Tibial nerve (tissue), 4 donors: ENCODE measurements around the gene CYP4A11. TPM values are rescaled to one million over a fixed set of nuclear protein-coding genes. Genes with fewer than 3 reads are reported as not detected.
"Not testable (repeated sequence)": the region's sequence is repeated elsewhere in the genome, so short reads cannot be mapped to it uniquely, and the experiment has no call there.

Source experiments
- DNase-seq, 2 donors: peaks; one replicate each; pipeline ENCODE4 v3.0.0-alpha.2; 2019; ENCODE audit warnings: low spot score in 2 of 2
- H3K27ac ChIP-seq, 4 donors: fragments of 200-600 bp; sonication (generic) in 3 of 4; one replicate each; pipeline ENCODE4 v1.5.1; 2017 to 2019; ENCODE audit warnings: mild to moderate bottlenecking in 1 of 4
- H3K27me3 ChIP-seq, 2 donors: fragments of 200-600 bp; sonication (generic) in 1 of 2; one replicate each; pipeline versions ENCODE4 v1.5.1 to v1.6.0; 2017 to 2019
- H3K36me3 ChIP-seq, 3 donors: fragments of 200-600 bp; sonication (generic); one replicate each; pipeline ENCODE4 v1.5.1; 2018 to 2019
- H3K4me1 ChIP-seq, 4 donors: fragments of 200-600 bp; sonication (generic) in 3 of 4; one replicate each; pipeline ENCODE4 v1.5.1; 2017 to 2019
- H3K4me3 ChIP-seq, 4 donors: fragments of 200-600 bp; sonication (generic) in 3 of 4; one replicate each; pipeline ENCODE4 v1.5.1; 2017 to 2019; ENCODE audit warnings: mild to moderate bottlenecking in 1 of 4, moderate library complexity in 1 of 4
- H3K9me3 ChIP-seq, 4 donors: fragments of 200-600 bp; sonication (generic) in 3 of 4; one replicate each; pipeline ENCODE4 v1.5.1; 2017 to 2019
- CTCF ChIP-seq, 5 experiments: fragments of 200-600 bp in 3 of 5; fragments of 450-650 bp in 2 of 5; sonication (generic) in 3 of 5; IDR thresholded peaks; one replicate each; pipeline ENCODE4 v1.5.1; 2016 to 2019; ENCODE audit warnings: antibody characterized with exemption in 5 of 5, mild to moderate bottlenecking in 3 of 5, moderate library complexity in 2 of 5
- EP300 ChIP-seq, 2 donors: sonication (generic); formaldehyde crosslinking; IDR thresholded peaks; one replicate each; pipeline ENCODE4 v1.6.1; 2017; ENCODE audit warnings: antibody characterized with exemption in 2 of 2, mild to moderate bottlenecking in 1 of 2
- POLR2A ChIP-seq, 2 donors: fragments of 450-650 bp; IDR thresholded peaks; one replicate each; pipeline ENCODE4 v1.6.1; 2017; ENCODE audit warnings: antibody characterized with exemption in 2 of 2, mild to moderate bottlenecking in 2 of 2, moderate library complexity in 2 of 2
- WGBS, 2 donors: methylation state at CpG; one replicate each; pipeline ENCODE4 v1.1.5; 2018; 5-methylcytosine and 5-hydroxymethylcytosine counted together
- total RNA-seq, 4 donors: library from RNA; depleted of rRNA; stranded (reverse); fragments of >200 nt; gene quantifications; one replicate each; pipeline ENCODE4 v1.1.0, GENCODE V29; 2016

Gene CYP4A11
- total RNA-seq, 4 donors from 2014 or later, result 0.30 to 0.42 TPM; not detected in 2

DNA sequence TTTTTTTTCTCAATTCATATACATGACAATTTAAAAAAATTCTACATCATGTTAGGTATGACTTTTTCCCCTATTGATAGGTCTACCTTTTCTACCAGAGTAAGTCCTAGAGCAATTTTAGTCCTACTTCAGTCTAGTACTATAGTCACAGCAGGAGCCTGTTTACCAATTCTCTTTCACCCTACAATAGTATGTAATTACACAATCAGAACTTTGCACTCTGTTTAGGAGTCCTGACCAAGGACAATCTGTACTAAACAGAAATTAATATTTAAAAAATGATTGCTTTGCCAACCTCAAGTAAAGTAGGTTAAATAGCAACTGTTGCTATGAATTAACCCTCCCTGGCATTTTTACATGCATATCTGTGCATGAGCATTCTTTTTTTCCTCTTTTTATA lies 810 bp upstream of the CYP4A11 start:
- Histone ChIP-seq H3K4me1 (no peaks in the 10 kb centered on the region), H3K4me3 (no peak overlapping the region), H3K27me3 (no peaks in the 10 kb centered on the region), H3K36me3 (no peaks in the 10 kb centered on the region), H3K27ac (no peak overlapping the region), H3K9me3 (peaks cover 0 to 10% (median 0%) of the 10 kb centered on the region in 4 donors)
- TF ChIP-seq EP300 (IDR thresholded peaks at IDR 0.05) (no peak), POLR2A (IDR thresholded peaks at IDR 0.05) (no peak), CTCF (IDR thresholded peaks at IDR 0.05) (no peak)
- DNase-seq, result no peak

- Histone ChIP-seq H3K9me3 (peaks cover 0 to 10% (median 0%) of the 10 kb centered on the region in 4 donors), H3K27ac (no peak overlapping the region), H3K4me3 (no peak overlapping the region), H3K4me1 (no peaks in the 10 kb centered on the region), H3K36me3 (no peaks in the 10 kb centered on the region), H3K27me3 (no peaks in the 10 kb centered on the region)
- WGBS, 2 donors, result 77% methylated on average over 7 of the region's 7 CpGs
- TF ChIP-seq POLR2A (IDR thresholded peaks at IDR 0.05), result no peak
- TF ChIP-seq CTCF (IDR thresholded peaks at IDR 0.05), result no peak
- no peak for TF ChIP-seq EP300 (IDR thresholded peaks at IDR 0.05)
- no peak for DNase-seq
Observed at GRCh38 chr1:46940307-46940706, 969 bp downstream of the CYP4A11 start.

DNA sequence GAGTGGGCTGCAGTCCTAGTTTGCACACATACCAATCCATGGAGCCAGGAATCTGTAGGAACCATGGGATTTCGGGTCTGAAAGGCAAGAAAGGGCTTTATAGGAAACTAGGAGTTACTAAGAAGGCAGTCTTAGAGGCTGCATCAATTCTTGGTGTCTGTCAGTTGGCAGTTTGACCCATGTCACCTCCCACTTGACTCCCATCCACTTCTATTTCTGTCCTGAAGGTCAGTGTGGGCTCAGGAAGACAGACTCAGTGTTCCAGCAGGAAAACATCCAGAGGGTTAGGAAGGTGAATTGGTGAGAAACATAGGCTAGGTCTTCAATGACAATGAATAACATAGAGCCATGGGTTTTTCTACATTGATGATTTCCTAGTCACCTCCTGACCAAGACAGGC lies 4.0 kb downstream of the CYP4A11 start:
- H3K9me3 ChIP-seq, result no peaks in the 10 kb centered on the region
- 57 to 76% methylated on average over 1 of the region's 1 CpG for WGBS, 2 donors
- H3K36me3 ChIP-seq, result no peaks in the 10 kb centered on the region
- no peaks in the 10 kb centered on the region for H3K4me1 ChIP-seq
- H3K4me3 ChIP-seq, result no peak overlapping the region
- DNase-seq, result no peak
- TF ChIP-seq CTCF (IDR thresholded peaks at IDR 0.05), result no peak
- TF ChIP-seq POLR2A (IDR thresholded peaks at IDR 0.05), result no peak
- no peak for TF ChIP-seq EP300 (IDR thresholded peaks at IDR 0.05)
- H3K27ac ChIP-seq, result no peak overlapping the region
- H3K27me3 ChIP-seq, result no peaks in the 10 kb centered on the region

- H3K9me3 ChIP-seq, result no peaks in the 10 kb centered on the region
- H3K4me1 ChIP-seq, result no peaks in the 10 kb centered on the region
- no peak for DNase-seq
- H3K27me3 ChIP-seq, result no peaks in the 10 kb centered on the region
- 77 to 79% methylated on average over 1 of the region's 1 CpG for WGBS, 2 donors
- no peak overlapping the region for H3K4me3 ChIP-seq
- no peak overlapping the region for H3K27ac ChIP-seq
- TF ChIP-seq CTCF (IDR thresholded peaks at IDR 0.05) (no peak), EP300 (IDR thresholded peaks at IDR 0.05) (no peak), POLR2A (IDR thresholded peaks at IDR 0.05) (no peak)
- no peaks in the 10 kb centered on the region for H3K36me3 ChIP-seq
Observed at GRCh38 chr1:46936788-46937187, 4.5 kb downstream of the CYP4A11 start.

DNA sequence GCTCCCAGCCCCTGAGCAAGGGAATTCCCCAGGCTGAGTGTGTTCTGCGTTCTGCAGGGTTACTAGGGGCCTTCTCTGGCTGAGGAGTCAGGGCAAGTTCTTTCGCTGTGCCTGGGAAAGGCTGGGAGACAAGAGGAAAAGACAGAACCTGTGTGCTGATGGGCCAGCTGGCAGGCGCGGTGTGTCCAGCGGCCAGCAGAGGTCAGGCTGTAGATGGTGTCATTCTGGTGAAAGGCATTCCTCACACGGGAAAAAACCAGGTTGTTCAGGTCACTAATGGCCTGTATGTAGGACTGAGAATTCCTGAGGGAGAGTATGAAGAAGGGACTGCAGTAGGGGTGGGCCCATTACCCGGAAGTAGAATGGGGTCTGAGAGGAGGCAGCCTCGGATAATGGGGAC lies 6.4 kb downstream of the CYP4A11 start:
- peak in 3 of 5 experiments; percentile 5 to 29 (median 28) for TF ChIP-seq CTCF (IDR thresholded peaks at IDR 0.05)
- H3K4me1 ChIP-seq, H3K27ac ChIP-seq, H3K9me3 ChIP-seq, H3K36me3 ChIP-seq, H3K4me3 ChIP-seq, H3K27me3 ChIP-seq, DNase-seq: not testable (repeated sequence)
- 26 to 32% methylated on average over 8 of the region's 8 CpGs for WGBS, 2 donors

DNA sequence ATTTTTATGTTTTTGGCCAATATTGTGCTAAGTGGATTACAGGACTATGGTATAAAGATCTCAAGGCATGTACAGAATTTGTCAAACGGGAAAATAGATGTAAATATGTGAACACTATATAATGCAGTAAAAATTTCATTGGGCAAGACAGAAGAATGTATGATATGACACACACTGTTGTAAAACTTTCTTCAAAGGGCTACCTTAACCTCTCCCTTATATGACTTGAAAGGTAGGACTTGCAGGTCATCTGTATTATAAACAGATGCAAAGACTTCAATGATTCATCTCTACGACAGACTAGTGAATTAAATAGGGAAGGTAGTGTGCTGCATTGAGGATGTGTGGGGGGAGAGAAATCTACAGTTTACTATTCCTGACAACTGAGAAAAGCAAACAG lies 9.3 kb downstream of the CYP4A11 start:
- H3K27ac ChIP-seq, DNase-seq, H3K36me3 ChIP-seq, H3K27me3 ChIP-seq, H3K9me3 ChIP-seq, H3K4me3 ChIP-seq, H3K4me1 ChIP-seq: not testable (repeated sequence)
- WGBS, 2 donors, result 60 to 74% methylated on average over 2 of the region's 2 CpGs
